ENCODE measurements around the gene ZBTB8A.
"Not testable (repeated sequence)": the region's sequence is repeated elsewhere in the genome, so short reads cannot be mapped to it uniquely, and the experiment has no call there.

Gene ZBTB8A

DNA sequence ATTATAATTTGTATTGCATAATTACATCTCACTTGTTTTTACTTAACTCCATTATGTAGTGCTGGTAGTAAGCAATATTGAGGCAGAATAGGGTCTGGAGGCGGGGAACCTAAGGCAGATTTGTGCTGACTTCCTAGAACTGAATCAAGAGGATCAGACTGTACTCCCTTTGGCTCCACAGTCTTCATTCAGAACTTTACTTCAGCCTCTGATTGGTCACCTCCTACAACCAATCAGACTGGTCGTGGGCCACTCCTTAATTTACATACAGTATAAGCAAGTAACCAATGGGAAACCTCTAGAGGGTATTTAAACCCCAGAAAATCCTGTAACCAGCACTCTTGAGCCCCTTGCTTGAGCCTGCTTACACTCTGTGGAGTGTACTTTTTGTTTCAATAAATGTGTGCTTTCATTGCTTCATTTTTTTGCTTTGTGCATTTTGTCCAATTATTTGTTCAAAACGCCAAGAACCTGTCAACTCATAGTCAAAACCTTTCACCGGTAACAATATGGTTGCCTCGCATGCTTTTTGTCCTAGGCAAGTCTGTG, 79.5 kb downstream of the ZBTB8A start:
- in situ Hi-C loops (cut with HindIII; ENCODE audit: low sequenced_read_pairs) = no loop called here

DNA sequence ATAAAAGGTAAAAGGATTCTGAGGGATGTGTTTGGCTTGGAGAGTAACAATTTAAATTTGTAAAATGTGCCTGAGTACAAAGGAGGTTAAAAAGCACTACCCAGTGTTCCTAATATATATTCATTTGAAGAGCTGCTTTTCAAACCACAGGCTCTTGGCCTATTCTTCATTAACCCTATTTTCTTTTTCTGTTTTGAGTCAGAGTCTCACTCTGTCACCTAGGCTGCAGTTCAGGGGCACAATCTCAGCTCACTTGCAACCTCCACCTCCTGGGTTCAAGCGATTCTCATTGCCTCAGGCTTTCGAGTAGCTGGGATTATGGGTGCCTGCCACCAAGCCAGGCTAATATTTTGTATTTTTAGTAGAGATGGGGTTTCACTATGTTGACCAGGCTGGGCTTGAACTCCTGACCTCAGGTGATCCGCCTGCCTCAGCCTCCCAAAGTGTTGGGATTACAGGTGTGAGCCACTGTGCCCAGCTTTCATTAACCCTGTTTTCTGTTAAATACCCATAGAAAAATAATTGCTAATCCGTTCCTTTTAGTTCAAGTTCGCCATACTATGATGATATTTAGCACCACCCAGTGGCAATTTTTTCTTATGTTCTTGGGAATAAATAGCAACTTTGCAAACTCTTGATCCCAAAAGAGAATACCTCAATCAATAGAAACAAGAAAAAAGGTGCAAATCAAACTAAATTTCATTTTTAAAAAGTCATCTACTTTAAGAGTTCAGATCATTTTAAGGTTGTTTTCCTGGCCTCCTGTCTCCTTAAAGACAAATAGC, 80.7 kb downstream of the ZBTB8A start:
- in situ Hi-C loops (cut with HindIII; ENCODE audit: low sequenced_read_pairs) = no loop called here

DNA sequence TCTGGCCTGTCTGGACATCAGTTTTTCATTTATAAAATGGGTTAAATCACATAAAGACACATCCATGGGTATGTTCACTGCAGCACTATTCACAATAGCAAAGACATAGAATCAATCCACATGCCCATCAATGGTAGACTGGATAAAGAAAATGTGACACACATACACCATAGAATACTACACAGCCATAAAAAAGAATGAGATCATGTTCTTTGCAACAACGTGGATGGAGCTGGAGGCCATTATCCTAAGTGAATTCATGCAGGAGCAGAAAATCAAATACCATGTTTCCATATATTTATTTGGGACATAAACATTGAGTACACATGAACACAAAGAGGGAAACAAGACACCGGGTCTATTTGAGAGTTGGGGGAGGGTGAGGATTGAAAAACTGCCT, 83.0 kb downstream of the ZBTB8A start:
- in situ Hi-C loops (cut with HindIII; ENCODE audit: low sequenced_read_pairs) = no loop called here

DNA sequence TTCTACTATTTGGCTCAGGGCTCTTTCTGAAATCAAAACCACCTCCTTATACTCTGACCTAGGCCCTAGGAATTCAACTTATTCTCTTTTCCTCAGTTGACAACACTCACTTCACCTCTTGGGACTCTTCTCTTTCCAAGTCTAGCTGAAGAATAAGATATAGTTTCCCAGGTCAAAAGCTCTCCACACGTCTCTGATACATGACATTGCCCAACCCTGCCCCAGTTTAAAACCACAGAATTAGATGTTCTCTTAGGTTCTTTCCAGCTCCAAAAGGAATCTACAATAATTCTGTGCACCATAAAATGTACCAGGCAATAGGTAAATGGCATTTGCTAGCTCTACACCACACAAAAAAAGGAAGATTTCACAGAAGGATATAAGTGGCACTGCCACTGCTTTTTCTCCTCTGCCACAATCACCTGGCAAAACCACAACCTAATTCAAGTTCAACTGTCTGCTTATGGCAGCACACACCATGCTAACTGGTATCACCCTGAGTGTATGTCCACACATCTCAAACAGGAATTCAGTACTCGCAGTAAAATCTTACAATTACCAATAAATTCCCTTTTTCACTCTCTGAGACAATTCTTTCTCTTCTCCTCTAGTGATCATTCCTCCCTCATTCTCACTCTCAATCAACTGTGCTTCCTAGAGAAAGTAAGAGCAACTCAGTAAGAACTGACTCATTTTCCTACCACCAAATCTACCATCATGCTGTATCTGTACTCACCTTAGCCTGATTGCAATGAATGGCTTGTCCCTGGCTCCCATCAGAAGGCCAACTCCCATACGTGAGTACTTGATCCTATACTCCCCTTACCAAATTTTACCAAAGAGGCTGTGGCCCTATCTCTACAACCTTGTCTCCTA, 83.8 kb downstream of the ZBTB8A start:
- in situ Hi-C loops (cut with HindIII; ENCODE audit: low sequenced_read_pairs) = no loop called here

DNA sequence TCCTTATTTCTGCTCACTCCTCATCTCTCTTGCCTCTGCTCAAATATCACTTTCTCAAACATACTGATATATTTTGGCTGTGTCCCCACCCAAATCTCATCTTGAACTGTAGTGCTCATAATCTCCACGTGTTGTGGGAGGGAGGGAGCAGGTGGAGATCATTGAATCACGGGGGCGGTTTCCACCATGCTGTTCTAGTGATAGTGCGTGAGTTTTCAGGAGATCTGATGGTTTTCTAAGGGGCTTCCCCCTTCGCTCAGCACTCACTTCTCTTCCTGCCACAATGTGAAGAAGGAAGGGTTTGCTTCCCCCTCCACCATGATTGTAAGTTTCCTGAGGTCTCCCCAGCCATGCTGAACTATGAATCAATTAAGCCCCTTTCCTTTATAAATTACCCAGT, 84.5 kb downstream of the ZBTB8A start:
- in situ Hi-C loops (cut with HindIII; ENCODE audit: low sequenced_read_pairs) = no loop called here

DNA sequence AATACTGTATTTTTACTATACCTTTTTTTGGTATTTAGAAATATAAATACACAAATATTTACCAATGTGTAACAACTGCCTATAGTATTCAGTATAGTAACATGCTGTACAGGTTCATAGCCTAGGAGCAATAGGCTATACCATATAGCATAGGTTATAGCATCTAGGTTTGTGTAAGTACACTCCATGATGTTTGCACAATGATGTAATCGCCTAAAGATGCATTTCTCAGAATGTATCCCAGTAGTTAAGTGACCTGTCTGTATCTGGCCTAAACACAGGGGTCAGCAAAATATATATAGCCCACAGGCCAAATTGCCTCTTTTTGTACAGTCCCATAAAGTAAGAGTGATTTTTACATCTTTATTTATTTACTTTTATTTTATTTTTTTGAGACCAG, 86.9 kb downstream of the ZBTB8A start:
- in situ Hi-C loops (cut with HindIII; ENCODE audit: low sequenced_read_pairs) = no loop called here

DNA sequence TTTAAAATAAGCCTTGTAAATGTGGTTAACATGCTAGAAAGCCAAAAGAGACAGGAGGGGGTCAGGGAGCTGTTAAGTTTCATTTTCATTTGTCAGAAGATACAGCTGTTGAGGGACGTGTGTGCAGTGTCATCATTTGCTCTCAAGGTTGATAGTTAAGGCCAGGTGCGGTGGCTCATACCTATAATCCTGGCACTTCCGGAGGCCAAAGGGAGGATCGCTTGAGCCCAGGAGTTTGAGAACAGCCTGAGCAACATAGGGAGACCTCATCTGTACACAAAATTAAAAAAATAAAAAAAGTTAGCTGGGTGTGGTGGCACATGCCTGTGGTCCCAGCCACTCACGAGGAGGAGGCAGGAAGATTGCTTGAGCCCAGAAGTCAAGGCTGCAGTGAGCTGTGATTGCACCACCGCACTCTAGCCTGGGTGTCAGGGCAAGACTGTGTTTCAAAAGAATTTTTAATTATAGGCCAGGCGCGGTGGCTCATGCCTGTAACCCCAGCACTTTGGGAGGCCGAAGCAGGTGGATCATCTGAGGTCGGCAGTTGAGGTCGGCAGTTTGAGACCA, 88.5 kb downstream of the ZBTB8A start:
- in situ Hi-C loops (cut with HindIII; ENCODE audit: low sequenced_read_pairs) = no loop called here

DNA sequence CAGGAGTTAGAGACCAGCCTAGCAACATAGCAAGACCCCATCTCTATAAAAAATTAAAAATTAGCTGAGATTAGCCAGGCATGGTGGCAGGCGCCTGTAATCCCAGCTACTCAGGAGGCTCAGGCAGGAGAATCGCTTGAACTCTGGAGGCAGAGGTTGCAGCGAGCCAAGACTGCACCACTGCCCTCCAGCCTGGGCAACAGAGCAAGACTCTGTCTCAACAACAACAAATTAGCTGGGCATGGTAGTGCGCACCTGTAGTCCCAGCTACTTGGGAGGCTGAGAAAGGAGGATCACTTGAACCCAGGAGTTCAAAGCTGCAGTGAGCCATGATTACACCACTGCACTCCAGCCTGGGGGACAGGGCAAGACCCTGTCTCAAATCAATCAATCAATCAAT, 90.9 kb downstream of the ZBTB8A start:
- in situ Hi-C loops (cut with HindIII; ENCODE audit: low sequenced_read_pairs) = not testable (repeated sequence)

DNA sequence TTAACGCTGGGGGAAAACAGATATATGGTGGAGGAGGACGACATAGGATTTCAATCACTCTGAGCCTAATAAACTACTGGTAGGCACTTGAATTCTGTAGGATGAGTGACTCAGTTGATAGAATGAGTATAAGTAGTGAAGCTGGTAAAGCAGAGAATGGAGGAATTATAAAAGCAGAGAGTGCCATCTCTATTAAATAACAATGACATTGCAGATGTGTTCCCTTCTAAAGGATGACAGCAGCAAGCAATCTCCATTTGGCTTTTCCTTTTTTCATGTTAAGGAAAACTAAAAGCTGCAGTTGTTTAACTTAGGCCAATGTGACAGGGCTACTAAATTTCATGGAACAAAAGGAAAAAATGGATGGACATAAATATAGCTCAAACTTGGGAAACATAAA, 93.6 kb downstream of the ZBTB8A start:
- in situ Hi-C loops (cut with HindIII; ENCODE audit: low sequenced_read_pairs) = no loop called here

DNA sequence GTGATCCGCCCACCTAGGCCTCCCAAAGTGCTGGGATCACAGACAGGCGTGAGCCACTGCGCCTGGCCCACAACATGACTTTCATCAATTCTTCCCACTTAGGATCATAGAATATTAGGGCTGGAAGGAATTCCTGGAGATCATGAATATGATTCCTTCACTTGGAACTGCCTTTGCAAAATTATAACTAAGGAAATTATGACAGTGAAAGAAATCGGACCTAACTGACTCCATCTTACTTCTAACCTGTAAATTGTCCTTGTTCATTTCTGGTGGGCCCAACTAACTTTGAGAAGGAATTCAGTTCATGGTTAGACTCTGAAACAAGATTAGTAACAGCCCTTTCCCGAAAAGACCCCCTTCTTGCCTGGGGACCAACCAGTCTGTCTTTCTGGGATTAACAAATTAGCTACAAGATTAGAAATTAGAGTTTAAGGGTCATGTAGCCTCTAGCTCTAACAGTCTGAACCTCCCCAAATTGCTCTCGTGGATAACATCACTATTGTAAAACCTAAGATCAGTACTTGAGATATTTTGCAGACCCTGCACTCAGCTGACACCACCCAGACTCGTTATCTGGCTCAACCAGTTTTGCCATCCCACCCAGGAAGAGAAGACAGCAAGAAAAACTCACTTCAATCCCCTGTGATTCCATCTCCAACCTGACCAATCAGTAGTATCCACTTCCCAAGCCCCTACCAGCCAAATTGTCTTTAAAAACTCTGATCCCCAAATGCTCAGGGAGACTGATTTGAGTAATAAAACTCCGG, 96.5 kb downstream of the ZBTB8A start:
- in situ Hi-C loops (cut with HindIII; ENCODE audit: low sequenced_read_pairs) = no loop called here

DNA sequence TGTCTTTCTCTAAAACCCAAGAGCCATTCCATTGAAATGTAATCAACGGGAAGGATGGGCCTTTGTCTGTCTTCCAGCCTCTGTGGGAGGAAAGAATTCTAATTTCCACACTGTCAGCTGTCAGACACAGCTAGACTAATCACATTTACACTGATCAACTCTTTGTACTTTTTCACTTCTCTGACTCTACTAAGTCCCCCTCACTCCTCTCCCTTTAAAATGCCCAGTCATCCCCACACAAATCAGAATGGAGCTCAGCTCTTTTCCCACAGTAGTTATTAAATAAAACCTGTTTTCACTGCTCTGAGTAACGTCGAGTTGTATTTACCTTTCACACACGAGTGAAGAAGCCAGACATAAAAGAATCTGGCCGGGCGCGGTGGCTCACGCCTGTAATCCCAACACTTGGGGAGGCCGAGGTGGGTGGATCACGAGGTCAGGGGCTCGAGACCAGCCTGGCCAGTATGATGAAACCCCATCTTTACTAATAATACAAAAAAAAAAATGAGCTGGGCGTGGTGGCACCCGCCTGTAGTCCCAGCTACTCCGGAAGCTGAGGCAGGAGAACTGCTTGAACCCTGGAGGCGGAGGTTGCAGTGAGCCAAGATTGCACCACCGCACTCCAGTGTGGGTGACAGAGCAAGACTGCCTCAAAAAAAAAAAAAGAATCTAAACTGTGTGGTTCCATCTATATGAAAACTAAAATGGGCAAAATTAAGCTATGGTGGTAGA, 97.9 kb downstream of the ZBTB8A start:
- in situ Hi-C loops (cut with HindIII; ENCODE audit: low sequenced_read_pairs) = no loop called here

DNA sequence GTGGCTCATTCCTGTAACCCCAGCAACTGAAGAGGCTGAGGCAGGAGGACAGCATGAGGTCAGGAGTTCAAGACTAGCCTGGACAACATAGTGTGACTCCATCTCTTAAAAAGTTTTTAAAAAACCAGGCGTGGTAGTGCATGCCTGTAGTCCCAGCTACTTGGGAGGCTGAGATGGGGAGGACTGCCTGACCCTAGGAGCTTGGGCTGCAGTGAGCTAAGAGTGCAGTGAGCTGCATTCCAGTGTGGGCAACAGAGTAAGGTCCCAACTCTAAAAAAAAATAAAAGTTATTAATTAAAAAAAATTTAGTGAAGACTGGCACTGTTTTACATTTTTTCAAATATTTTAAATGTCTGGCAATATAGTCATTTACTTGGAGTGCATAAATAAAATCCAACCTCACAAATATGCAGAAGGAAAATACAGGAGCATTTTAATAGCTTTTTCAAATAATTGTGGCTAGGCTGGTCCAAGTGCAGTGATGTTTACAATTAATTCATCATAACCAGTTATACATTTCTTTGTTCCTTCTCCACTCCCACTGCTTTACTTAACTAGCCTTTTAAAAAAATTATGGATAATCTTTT, 100.4 kb downstream of the ZBTB8A start:
- in situ Hi-C loops (cut with HindIII; ENCODE audit: low sequenced_read_pairs) = no loop called here

DNA sequence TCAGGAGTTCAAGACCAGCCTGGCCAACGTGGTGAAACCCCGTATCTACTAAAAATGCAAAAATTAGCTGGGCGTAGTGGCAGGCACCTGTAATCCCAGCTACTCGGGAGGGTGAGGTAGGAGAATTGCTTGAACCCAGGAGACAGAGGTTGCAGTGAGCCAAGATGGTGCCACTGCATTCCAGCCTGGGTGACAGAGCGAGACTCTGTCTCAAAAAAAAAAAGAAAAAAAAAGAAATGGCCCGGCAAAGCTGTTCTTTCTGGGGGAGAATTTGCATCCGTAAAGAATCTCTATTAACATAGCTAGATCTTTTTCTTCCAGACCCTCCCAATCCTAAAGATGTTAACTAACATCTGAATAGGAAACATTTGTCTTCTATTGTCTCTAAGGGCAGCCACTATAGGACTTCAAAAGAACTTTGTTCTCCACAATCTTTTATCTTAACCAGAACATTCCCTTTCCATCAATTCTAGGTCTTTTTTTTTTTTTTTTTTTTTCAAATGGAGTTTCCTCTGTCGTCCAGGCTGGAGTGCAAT, 103.1 kb downstream of the ZBTB8A start:
- in situ Hi-C loops (cut with HindIII; ENCODE audit: low sequenced_read_pairs) = not testable (repeated sequence)

DNA sequence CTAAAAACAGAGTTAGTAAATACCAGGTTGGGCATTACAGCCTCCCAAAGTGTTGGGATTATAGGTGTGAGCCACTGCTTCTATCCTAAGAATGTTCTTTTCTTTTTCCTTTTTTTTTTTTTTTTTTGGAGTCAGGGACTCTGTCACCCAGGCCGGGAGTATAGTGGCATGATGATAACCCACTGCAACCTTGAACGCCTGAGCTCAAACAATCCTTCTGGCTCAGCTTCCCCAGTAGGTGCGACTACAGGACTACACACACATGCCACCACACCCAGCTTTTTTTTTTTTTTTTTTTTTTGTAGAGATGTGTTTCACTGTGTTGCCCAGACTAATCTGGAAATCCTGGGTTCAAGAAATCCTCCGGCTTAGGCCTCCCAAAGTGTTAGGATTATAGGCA, 105.2 kb downstream of the ZBTB8A start:
- in situ Hi-C loops (cut with HindIII; ENCODE audit: low sequenced_read_pairs) = no loop called here

DNA sequence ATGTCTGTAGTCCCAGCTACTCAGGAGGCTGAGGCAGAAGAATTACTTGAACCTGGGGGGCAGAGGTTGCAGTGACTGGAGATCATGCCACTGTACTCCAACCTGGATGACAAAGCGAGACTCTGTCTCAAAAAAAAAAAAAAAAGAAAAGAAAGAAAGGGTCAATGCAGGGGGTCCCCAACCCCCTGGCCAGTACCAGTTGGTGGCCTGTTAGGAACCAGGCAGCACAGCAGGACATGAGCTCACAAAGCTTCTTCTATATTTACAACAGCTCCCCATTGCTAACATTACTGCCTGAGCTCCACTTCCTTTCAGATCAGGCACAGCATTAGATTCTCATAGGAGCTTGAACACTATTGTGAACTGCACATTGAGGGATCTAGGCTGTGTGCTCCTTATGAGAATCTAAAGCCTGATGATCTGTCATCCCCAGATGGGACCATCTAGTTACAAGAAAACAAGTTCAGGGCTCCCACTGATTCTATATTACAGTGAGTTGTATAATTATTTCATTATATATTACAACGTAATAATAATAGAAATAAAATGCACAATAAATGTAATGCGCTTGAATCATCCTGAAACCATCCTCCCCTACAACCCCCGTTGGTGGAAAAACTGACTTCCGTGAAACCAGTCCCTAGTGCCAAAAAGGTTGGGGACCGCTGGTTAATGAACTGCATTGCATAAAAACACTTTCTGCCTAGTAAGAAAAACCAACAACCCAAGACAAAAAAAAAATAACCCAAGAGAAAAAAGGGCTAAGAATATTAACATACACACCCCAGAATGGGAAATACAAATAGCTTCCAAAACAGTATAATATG, 108.3 kb downstream of the ZBTB8A start:
- in situ Hi-C loops (cut with HindIII; ENCODE audit: low sequenced_read_pairs) = no loop called here

DNA sequence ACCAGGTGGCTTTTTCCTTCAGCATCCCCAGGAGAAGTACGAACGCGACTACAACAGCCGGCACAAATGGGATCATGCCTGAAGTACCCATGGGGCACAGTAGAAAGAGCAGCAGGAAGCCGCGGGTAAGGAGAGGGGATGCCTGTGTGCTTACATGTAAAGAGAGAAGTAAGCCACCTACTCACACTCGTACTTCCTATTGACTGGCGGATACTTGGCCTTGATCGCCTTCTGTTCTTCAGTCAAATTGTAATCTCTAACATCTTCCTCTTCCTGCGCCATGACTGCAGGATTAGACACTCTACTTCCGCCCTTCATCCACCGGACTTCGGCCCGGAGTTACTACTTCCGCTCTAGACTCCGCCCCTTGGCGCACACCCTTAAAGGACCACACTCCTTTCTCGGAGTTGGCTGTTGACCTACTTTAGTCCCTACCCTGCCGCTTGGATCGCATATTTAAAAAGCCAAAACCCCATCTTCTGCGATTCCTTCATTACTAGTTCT, 111.1 kb downstream of the ZBTB8A start, which contains the start of gene ZBTB8OS:
Gene ZBTB8OS (minus strand): TSS at position 303 of the 504 bp plus-strand sequence. CDS start 21 bp downstream, at position 282.
- in situ Hi-C loops (cut with HindIII; ENCODE audit: low sequenced_read_pairs) = no loop called here

DNA sequence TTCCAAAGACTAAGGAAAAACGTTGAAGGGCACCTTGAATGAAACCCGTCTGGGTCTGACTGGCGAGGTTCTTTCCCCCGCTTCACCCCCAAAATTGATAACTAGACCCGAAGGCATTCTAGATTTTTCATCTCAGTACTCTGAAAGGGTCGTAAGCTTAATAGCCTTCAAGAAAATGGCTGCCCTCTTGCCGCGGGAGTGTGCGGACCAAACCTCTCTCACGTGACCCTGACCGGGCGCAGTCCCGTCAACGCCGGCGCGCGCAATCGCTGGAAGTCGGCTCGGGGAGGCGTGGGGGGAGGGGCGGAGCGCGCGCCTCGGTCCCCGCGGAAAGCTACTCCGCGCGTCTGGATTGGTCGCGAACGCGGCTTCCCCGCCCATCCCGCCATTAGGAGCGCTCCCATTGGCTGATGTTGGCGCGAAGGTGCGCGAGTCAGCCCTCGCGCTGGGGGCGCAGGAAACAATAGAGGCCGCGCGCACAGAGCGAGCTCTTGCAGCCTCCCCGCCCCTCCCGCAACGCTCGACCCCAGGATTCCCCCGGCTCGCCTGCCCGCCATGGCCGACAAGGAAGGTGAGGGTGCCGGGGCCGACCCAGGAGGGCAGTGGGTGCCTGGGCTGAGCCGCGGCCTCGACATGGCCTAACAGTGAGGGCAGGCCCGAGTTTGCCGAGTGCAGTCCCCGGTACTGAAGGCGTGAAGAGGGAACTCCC, 111.7 kb downstream of the ZBTB8A start, which contains the start of gene RBBP4:
Gene RBBP4 (plus strand): TSS at position 457 of the 709 bp plus-strand sequence. CDS start 99 bp downstream, at position 556.
- in situ Hi-C loops (cut with HindIII; ENCODE audit: low sequenced_read_pairs) = no loop called here
